Osteoblast (primary cell): ENCODE results near the gene PARD3B. TPM values are rescaled to one million over a fixed set of nuclear protein-coding genes. Genes with fewer than 3 reads are reported as not detected.

ENCODE experiments used
- DNase-seq: peaks from one replicate; pipeline ENCODE4 v3.0.0; 2011; ENCODE audit warnings: low spot score, mixed read lengths; ENCODE audit not compliant: insufficient read length; ENCODE audit errors: missing footprints
- H2AFZ ChIP-seq: 2 replicates; pipeline ENCODE4 v1.6.0; 2011; ENCODE audit warnings: mild to moderate bottlenecking, low read length
- H3K27ac ChIP-seq: 2 replicates; pipeline ENCODE4 v1.5.1; 2011; ENCODE audit warnings: mild to moderate bottlenecking, low read depth, low read length, moderate library complexity
- H3K27me3 ChIP-seq: 2 replicates; pipeline ENCODE4 v1.6.0; 2012; ENCODE audit warnings: mild to moderate bottlenecking, control low read depth, inconsistent platforms, low read length, moderate library complexity; ENCODE audit not compliant: insufficient read depth
- H3K36me3 ChIP-seq: 2 replicates; pipeline ENCODE4 v1.5.1; 2011; ENCODE audit warnings: mild to moderate bottlenecking, low read length, control low read depth, moderate library complexity; ENCODE audit not compliant: insufficient read depth
- H3K4me1 ChIP-seq: 2 replicates; pipeline ENCODE4 v1.5.1; 2011; ENCODE audit warnings: mild to moderate bottlenecking, low read length, control low read depth, moderate library complexity; ENCODE audit not compliant: insufficient read depth
- H3K4me2 ChIP-seq: 2 replicates; pipeline ENCODE4 v1.6.0; 2011; ENCODE audit warnings: mild to moderate bottlenecking, low read length; ENCODE audit not compliant: insufficient read depth
- H3K4me3 ChIP-seq: fragments of 200-600 bp; sonication (generic); 3 replicates; pipeline ENCODE4 v1.5.1; 2012; ENCODE audit warnings: mild to moderate bottlenecking, low read length, inconsistent platforms; ENCODE audit not compliant: insufficient read depth
- H3K79me2 ChIP-seq: 2 replicates; pipeline ENCODE4 v1.6.0; 2012; ENCODE audit warnings: mild to moderate bottlenecking, low read length, control low read depth, inconsistent platforms; ENCODE audit not compliant: insufficient read depth
- H3K9me3 ChIP-seq: 2 replicates; pipeline ENCODE4 v1.5.1; 2011; ENCODE audit warnings: low read depth, low read length, control low read depth
- H4K20me1 ChIP-seq: 2 replicates; pipeline ENCODE4 v1.6.0; 2012; ENCODE audit warnings: mild to moderate bottlenecking, low read length, control low read depth; ENCODE audit not compliant: insufficient read depth
- total RNA-seq: library from RNA; depleted of rRNA; stranded (reverse); fragments of >200 nt; gene quantifications from 2 replicates; pipeline ENCODE4 v1.2.3, GENCODE V29; 2012
- TF ChIP-seq, protein P1 (sequence below): IDR thresholded peaks from 2 replicates; pipeline ENCODE4 v1.5.1; 2011; ENCODE audit warnings: mild to moderate bottlenecking, low read depth, low read length, moderate library complexity; ENCODE audit errors: extremely low read depth

The PARD3B gene
- total RNA-seq, 1 donor: 22.4 TPM

DNA sequence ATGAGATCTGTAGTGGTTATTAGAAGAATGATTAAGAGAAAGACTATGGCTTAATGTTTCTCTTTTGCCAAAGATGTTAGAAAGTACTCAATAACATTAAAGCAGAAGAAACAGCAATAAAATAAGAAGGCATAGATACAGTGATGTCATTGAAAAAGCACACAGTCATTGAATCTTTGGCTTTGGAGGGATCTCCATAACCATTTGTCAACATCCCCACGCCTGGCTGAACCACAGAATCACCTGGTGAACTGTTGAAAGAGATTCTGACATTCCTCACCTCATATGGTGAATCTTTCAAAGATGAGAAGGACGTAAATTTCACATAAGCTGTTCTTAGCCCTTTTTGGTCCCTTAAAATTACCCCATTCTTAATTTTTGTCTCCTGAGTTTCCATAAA lies 812.5 kb downstream of the PARD3B start:
- H3K27ac ChIP-seq: no peak overlapping the region
- TF ChIP-seq, protein P1, sequence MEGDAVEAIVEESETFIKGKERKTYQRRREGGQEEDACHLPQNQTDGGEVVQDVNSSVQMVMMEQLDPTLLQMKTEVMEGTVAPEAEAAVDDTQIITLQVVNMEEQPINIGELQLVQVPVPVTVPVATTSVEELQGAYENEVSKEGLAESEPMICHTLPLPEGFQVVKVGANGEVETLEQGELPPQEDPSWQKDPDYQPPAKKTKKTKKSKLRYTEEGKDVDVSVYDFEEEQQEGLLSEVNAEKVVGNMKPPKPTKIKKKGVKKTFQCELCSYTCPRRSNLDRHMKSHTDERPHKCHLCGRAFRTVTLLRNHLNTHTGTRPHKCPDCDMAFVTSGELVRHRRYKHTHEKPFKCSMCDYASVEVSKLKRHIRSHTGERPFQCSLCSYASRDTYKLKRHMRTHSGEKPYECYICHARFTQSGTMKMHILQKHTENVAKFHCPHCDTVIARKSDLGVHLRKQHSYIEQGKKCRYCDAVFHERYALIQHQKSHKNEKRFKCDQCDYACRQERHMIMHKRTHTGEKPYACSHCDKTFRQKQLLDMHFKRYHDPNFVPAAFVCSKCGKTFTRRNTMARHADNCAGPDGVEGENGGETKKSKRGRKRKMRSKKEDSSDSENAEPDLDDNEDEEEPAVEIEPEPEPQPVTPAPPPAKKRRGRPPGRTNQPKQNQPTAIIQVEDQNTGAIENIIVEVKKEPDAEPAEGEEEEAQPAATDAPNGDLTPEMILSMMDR: no peak
- peaks cover 2% of the 10 kb centered on the region for H3K4me1 ChIP-seq
- no peaks in the 10 kb centered on the region for H3K9me3 ChIP-seq
- H2AFZ ChIP-seq: no peak overlapping the region
- no peaks in the 10 kb centered on the region for H3K79me2 ChIP-seq
- no peak overlapping the region for H3K4me3 ChIP-seq
- no peak for DNase-seq
- no peaks in the 10 kb centered on the region for H3K27me3 ChIP-seq
- no peaks in the 10 kb centered on the region for H4K20me1 ChIP-seq
- no peak overlapping the region for H3K4me2 ChIP-seq
- no peaks in the 10 kb centered on the region for H3K36me3 ChIP-seq

DNA sequence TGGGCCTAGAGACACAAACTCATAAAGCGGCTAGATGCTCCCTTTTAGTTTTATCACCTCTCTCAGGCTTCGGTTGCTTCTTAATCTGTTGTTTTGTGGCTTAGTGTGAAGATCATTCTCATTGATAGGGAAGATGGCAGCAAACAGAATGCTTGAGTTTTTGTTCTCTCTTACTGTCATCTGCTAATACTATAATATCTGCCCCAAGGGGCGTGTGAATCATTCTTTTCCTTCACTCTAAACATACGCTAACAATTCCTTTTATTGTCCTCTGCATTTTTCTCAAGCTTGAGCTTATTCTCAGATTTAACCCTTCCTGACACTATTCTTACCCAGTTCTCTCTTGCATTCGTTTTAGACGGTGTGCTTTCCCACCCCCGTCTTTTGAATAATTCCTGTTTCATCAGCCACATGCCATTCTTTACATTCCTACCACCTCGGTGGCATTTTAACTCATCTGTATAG lies 813.1 kb downstream of the PARD3B start:
- DNase-seq: no peak
- peak overlapping the region; percentile 17 for H3K4me2 ChIP-seq
- TF ChIP-seq, protein P1: no peak

DNA sequence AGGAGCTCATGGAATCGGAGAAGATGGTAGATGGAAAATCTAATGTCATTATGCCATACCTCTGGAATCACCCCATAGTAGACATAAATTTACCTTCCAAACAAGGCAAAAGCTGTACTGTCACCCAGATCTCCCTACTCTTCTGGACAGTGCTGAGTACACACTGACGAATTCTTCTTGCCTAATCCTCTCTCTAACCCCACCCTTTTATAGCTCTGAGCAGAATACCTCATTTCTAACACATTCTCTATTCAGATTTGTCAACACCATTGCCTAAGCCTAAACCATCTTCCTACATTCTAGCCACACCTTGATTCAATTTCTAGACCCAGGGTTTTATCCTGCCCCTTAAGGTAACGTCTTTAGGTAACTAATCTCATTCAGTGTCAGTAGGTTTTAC lies 816.0 kb downstream of the PARD3B start:
- no peak overlapping the region for H3K4me2 ChIP-seq
- no peak overlapping the region for H3K27ac ChIP-seq
- no peak overlapping the region for H3K4me3 ChIP-seq
- H2AFZ ChIP-seq: no peak overlapping the region
- TF ChIP-seq, protein P1: no peak
- no peaks in the 10 kb centered on the region for H4K20me1 ChIP-seq
- no peaks in the 10 kb centered on the region for H3K27me3 ChIP-seq
- no peaks in the 10 kb centered on the region for H3K36me3 ChIP-seq
- no peaks in the 10 kb centered on the region for H3K79me2 ChIP-seq
- H3K4me1 ChIP-seq: no peaks in the 10 kb centered on the region
- no peak for DNase-seq
- H3K9me3 ChIP-seq: no peaks in the 10 kb centered on the region

More for the DNA sequence above, 813.1 kb downstream of the PARD3B start:
- H3K27ac ChIP-seq: no peak overlapping the region
- H3K9me3 ChIP-seq: no peaks in the 10 kb centered on the region
- H3K36me3 ChIP-seq: no peaks in the 10 kb centered on the region
- H2AFZ ChIP-seq: no peak overlapping the region
- no peaks in the 10 kb centered on the region for H3K27me3 ChIP-seq
- no peaks in the 10 kb centered on the region for H3K4me1 ChIP-seq
- no peaks in the 10 kb centered on the region for H3K79me2 ChIP-seq
- H4K20me1 ChIP-seq: no peaks in the 10 kb centered on the region
- H3K4me3 ChIP-seq: no peak overlapping the region

GRCh38 chr2:205361970-205362369 lies 816.7 kb downstream of the PARD3B start:
- Histone ChIP-seq H3K27me3 (peaks cover 4% of the 10 kb centered on the region), H3K4me3 (no peak overlapping the region), H3K79me2 (no peaks in the 10 kb centered on the region), H4K20me1 (no peaks in the 10 kb centered on the region), H3K4me2 (no peak overlapping the region), H3K27ac (no peak overlapping the region), H2AFZ (no peak overlapping the region), H3K4me1 (no peaks in the 10 kb centered on the region), H3K36me3 (no peaks in the 10 kb centered on the region), H3K9me3 (no peaks in the 10 kb centered on the region)
- TF ChIP-seq, protein P1: no peak
- no peak for DNase-seq
